Measurements from ENCODE around the gene HEXB.

The HEXB gene

DNA sequence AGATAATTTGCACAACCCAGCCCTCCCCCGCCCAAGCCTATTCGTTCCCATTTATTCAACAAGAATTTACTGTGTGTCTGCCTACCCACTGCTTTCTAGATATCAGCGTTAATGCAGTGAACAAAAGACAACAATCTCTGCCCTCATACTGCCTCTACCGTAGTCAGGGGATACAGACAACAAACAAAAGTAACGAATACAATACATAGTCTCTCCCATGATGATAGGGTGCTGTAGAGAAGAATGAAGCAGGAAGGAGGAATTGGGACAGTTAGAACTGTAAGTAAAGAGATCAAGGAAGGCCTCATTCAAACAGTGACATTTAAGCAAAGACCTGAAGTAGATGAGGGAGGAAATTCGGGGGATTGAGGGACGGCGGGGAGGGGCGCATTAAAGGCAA, 80.2 kb downstream of the HEXB start:
- DNase-seq (ENCODE audit: low read depth in 2 of 2), result peak in 1 of 2 donors; percentile 13
- TF ChIP-seq, protein P1, sequence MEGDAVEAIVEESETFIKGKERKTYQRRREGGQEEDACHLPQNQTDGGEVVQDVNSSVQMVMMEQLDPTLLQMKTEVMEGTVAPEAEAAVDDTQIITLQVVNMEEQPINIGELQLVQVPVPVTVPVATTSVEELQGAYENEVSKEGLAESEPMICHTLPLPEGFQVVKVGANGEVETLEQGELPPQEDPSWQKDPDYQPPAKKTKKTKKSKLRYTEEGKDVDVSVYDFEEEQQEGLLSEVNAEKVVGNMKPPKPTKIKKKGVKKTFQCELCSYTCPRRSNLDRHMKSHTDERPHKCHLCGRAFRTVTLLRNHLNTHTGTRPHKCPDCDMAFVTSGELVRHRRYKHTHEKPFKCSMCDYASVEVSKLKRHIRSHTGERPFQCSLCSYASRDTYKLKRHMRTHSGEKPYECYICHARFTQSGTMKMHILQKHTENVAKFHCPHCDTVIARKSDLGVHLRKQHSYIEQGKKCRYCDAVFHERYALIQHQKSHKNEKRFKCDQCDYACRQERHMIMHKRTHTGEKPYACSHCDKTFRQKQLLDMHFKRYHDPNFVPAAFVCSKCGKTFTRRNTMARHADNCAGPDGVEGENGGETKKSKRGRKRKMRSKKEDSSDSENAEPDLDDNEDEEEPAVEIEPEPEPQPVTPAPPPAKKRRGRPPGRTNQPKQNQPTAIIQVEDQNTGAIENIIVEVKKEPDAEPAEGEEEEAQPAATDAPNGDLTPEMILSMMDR (IDR thresholded peaks at IDR 0.05; ENCODE audit: low read depth, low read length), result no peak
- H3K4me3 ChIP-seq (replicated peaks in 1 of 2; ENCODE audit: low read depth in 2 of 2, low read length in 2 of 2), result no peak overlapping the region

GRCh38 chr5:74765929-74766328, 80.9 kb downstream of the HEXB start:
- TF ChIP-seq, protein P1 (IDR thresholded peaks at IDR 0.05; ENCODE audit: low read depth, low read length), result no peak
- DNase-seq (ENCODE audit: low read depth in 2 of 2), result no peak
- peak overlapping the region; percentile 93 to 100 for H3K4me3 ChIP-seq (replicated peaks in 1 of 2; ENCODE audit: low read depth in 2 of 2, low read length in 2 of 2)

DNA sequence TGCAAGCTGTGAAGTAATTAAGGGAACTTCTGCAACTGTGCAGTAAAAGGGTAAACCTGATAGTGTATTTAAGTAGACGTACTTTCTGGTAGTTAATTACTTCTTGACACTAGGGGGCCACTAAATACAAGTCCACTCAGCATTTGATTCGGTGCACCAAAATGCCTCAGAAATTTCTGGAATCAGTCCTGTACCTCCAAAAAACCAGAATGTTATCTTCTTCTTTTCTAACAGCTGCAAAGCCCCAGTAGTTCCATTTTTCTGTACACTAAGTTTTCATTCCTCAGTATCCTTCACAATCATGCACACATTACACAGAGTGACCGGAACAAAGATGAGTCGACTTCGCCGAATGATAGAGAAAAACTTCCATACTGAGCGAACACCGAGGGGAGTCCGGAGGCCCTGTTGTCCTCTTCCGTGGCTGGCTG, 81.4 kb downstream of the HEXB start:
- DNase-seq (ENCODE audit: low read depth in 2 of 2), result peak; percentile 74 to 76
- TF ChIP-seq, protein P1 (IDR thresholded peaks at IDR 0.05; ENCODE audit: low read depth, low read length), result peak; percentile 43
- H3K4me3 ChIP-seq (replicated peaks in 1 of 2; ENCODE audit: low read depth in 2 of 2, low read length in 2 of 2), result peak overlapping the region; percentile 93 to 100

- H3K4me3 ChIP-seq (replicated peaks in 1 of 2; ENCODE audit: low read depth in 2 of 2, low read length in 2 of 2), result peak within 1 kb of the TSS; percentile 93 to 100
- peak; percentile 93 to 96 for DNase-seq (ENCODE audit: low read depth in 2 of 2)
- TF ChIP-seq, protein P1 (IDR thresholded peaks at IDR 0.05; ENCODE audit: low read depth, low read length), result no peak
These were observed 82.0 kb downstream of the HEXB start, which contains the start of the genes GFM2 and NSA2 for GRCh38 chr5:74766849-74767578. TSS of gene GFM2 (minus strand) at chr5:74767117. CDS start at chr5:74763742, 3,375 bp downstream. TSS of gene NSA2 (plus strand) at chr5:74767249. CDS start at chr5:74767361, 112 bp downstream.

GRCh38 chr5:74767579-74767913, 82.5 kb downstream of the HEXB start:
- peak; percentile 56 to 61 for DNase-seq (ENCODE audit: low read depth in 2 of 2)
- TF ChIP-seq, protein P1 (IDR thresholded peaks at IDR 0.05; ENCODE audit: low read depth, low read length), result no peak
- H3K4me3 ChIP-seq (replicated peaks in 1 of 2; ENCODE audit: low read depth in 2 of 2, low read length in 2 of 2), result peak overlapping the region; percentile 93 to 100
